ENCODE results near the gene HYAL3. TPM values are rescaled to one million over a fixed set of nuclear protein-coding genes. Genes with fewer than 3 reads are reported as not detected.
A peak's percentile ranks its signal among the peaks of the same experiment; 100 is the strongest.

Gene HYAL3
- total and polyA plus RNA-seq, 2 of the 13 experiments (the other 11 are each of a cell fraction or from before 2014, with no cell fraction given), result 5.5 to 10.4 TPM

DNA sequence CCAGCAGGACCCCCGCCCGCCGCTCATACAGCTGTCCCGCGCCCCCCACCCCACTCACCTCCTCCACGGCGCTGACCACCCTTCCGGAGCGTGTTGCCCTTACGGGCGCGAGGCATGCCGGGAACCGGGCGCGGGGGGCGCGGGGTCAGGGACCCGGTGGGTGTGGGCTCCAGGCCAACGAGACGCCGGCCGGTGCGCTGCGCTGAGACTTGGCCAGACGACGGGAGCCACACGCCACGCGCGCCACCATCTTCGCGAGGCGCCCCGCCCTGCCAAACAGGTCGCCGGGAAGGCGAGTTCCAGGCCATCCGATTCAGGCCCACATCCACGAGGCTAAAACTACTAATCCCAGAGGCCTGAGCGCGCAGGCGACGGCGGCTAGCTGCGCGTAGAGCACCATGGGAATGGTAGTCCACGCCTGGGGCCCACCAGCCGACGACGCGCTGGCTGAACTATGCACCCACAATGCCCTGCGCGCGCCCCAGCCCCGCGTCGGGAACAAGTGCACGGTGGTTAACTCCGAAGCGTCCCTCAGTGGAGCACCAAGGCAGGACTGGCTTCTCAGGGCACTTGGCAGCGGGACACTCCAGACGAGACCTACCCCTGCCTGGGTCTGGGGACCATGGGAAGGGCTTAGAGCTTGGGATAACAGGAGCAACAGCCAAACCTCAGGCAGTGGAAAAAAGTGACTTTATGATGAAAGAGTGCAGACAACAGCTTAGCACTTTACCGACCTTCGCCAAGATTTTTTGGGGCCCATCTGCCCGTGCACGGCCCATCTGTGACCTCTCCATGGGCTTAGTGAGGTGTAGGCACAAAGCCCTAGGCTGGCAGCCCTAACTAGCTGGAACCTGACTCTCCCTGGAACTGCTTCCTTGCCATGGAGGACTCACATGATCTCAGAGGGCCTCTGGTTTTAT, 6.8 kb downstream of the HYAL3 start, which contains the start of gene IFRD2 (continued):
- TF ChIP-seq GZF1 (CRISPR knock-in tag; IDR thresholded peaks at IDR 0.05), result peak; percentile 45; the same call in 1 of the 2 replicates
- no peak for TF ChIP-seq KDM1A (CRISPR knock-in tag; IDR thresholded peaks at IDR 0.05)
- TF ChIP-seq MATR3 (CRISPR knock-in tag; IDR thresholded peaks at IDR 0.05), result no peak
- no peak for TF ChIP-seq FUBP1 (CRISPR knock-in tag; IDR thresholded peaks at IDR 0.05; ENCODE audit: borderline replicate concordance)
- no peak for TF ChIP-seq REL (CRISPR knock-in tag; conservative IDR thresholded peaks at IDR 0.05)
- no peak for TF ChIP-seq NBN (conservative IDR thresholded peaks at IDR 0.05)
- peak; percentile 3; the same call in 1 of the 2 replicates for TF ChIP-seq ZNF354B (CRISPR knock-in tag; IDR thresholded peaks at IDR 0.05)
- TF ChIP-seq RFXAP (CRISPR knock-in tag; IDR thresholded peaks at IDR 0.05; ENCODE audit: borderline replicate concordance), result peak; percentile 45; the same call in 1 of the 2 replicates
- TF ChIP-seq ETV6 (CRISPR knock-in tag; conservative IDR thresholded peaks at IDR 0.05), result no peak
- TF ChIP-seq IRX3 (CRISPR knock-in tag; IDR thresholded peaks at IDR 0.05; ENCODE audit: borderline replicate concordance, low read depth), result peak; percentile 48; the same call in 1 of the 2 replicates
- TF ChIP-seq, protein P1, sequence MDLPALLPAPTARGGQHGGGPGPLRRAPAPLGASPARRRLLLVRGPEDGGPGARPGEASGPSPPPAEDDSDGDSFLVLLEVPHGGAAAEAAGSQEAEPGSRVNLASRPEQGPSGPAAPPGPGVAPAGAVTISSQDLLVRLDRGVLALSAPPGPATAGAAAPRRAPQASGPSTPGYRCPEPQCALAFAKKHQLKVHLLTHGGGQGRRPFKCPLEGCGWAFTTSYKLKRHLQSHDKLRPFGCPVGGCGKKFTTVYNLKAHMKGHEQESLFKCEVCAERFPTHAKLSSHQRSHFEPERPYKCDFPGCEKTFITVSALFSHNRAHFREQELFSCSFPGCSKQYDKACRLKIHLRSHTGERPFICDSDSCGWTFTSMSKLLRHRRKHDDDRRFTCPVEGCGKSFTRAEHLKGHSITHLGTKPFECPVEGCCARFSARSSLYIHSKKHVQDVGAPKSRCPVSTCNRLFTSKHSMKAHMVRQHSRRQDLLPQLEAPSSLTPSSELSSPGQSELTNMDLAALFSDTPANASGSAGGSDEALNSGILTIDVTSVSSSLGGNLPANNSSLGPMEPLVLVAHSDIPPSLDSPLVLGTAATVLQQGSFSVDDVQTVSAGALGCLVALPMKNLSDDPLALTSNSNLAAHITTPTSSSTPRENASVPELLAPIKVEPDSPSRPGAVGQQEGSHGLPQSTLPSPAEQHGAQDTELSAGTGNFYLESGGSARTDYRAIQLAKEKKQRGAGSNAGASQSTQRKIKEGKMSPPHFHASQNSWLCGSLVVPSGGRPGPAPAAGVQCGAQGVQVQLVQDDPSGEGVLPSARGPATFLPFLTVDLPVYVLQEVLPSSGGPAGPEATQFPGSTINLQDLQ (CRISPR knock-in tag; IDR thresholded peaks at IDR 0.05), result no peak
- 0 out of 2 replicates have a peak, but pooled peaks have one; percentile 38 for TF ChIP-seq ZKSCAN5 (CRISPR knock-in tag; IDR thresholded peaks at IDR 0.05)
- no peak for TF ChIP-seq MTF2 (CRISPR knock-in tag; IDR thresholded peaks at IDR 0.05; ENCODE audit: borderline replicate concordance)
- TF ChIP-seq, protein P2, sequence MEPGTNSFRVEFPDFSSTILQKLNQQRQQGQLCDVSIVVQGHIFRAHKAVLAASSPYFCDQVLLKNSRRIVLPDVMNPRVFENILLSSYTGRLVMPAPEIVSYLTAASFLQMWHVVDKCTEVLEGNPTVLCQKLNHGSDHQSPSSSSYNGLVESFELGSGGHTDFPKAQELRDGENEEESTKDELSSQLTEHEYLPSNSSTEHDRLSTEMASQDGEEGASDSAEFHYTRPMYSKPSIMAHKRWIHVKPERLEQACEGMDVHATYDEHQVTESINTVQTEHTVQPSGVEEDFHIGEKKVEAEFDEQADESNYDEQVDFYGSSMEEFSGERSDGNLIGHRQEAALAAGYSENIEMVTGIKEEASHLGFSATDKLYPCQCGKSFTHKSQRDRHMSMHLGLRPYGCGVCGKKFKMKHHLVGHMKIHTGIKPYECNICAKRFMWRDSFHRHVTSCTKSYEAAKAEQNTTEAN (CRISPR knock-in tag; conservative IDR thresholded peaks at IDR 0.05), result no peak
- no peak for TF ChIP-seq GTF2F1 (IDR thresholded peaks at IDR 0.05; ENCODE audit: low read length)
- no peak for TF ChIP-seq FOXA1 (IDR thresholded peaks at IDR 0.05)
- no peak for TF ChIP-seq FOXA1 (CRISPR knock-in tag; IDR thresholded peaks at IDR 0.05)
